NCI-H69 (cell line): ENCODE results near the gene ZNF439.
A peak's percentile ranks its signal among the peaks of the same experiment; 100 is the strongest.
"Not testable (repeated sequence)": the region's sequence is repeated elsewhere in the genome, so short reads cannot be mapped to it uniquely, and the experiment has no call there.

ENCODE experiments used
- DNase-seq: peaks from one replicate; lab custom pipeline; 2025; lab: John Stamatoyannopoulos, UW

The ZNF439 gene

DNA sequence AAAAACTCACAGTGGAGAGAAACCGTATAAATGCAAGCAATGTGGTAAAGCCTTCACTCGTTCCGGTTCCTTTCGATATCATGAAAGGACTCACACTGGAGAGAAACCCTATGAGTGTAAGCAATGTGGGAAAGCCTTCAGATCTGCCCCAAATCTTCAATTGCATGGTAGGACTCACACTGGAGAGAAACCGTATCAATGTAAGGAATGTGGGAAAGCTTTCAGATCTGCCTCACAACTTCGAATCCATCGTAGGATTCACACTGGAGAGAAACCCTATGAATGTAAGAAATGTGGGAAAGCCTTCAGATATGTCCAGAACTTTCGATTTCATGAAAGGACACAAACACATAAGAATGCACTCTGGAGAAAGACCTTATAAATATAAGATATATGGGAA, 19.7 kb downstream of the ZNF439 start:
- no peak for DNase-seq

DNA sequence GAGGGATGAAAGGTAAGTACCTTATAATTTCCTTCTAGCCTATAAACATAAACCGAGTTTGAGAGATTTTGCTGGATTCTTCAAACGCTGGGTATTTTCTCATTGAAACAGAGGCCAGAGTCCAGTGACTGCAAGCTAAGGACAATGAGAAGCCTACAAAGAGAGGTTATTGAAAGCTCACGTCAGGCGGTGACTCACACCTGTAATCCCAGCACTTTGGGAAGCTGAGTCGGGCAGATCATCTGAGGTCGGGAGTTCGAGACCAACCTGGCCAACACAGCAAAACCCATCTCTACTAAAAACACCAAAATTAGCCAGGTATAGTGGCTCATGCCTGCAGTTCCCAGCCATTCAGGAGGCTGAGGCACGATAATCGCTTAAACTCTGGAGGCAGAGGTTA, 24.1 kb downstream of the ZNF439 start:
- no peak for DNase-seq

DNA sequence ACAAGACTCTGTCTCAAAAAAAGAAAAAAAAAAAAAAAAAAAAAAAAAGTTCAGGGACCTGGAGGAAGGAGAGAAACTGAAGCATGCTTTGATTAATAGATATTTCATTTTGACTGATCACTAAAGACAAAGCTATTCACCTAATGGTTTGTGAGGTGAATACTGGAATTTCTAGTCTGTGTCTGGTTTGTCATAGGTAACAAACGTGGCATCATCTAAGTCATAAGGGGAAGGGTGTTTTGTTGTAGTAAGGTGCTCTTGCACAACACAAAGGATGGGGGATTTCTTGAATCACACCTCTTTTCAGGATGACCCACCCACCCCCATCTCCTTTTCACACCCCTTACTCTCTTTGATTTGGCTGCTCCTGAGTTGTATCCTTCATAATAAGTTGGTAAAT, 25.2 kb downstream of the ZNF439 start:
- no peak for DNase-seq

DNA sequence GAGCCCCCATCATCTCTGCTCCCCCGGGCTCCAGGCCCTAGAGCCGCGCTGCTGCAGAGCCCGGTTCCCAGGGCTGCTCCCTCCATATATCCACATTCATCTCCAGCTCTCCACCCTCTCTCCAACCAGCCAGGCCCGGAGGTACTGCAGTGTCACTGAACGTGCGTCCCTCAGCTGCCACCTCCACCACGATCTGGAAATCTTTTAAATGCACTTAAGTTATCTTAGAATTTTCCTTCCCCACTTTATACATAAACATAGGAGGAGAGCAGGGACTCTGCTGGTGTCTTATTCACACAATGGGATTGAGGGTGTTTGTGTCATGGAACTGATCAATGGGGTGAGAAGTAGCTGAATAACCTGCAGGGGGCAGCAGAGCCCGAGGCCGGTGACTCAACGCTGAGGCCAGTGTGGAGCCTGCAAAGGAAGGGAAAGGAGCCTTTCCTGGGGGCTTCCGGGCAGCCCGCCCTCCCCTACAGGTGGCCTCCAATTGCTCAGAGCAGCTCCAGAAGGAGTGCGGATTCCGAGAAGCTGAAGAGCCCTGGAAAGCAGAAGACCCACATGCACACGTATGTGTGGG, 31.3 kb downstream of the ZNF439 start:
- peak; percentile 62 for DNase-seq

DNA sequence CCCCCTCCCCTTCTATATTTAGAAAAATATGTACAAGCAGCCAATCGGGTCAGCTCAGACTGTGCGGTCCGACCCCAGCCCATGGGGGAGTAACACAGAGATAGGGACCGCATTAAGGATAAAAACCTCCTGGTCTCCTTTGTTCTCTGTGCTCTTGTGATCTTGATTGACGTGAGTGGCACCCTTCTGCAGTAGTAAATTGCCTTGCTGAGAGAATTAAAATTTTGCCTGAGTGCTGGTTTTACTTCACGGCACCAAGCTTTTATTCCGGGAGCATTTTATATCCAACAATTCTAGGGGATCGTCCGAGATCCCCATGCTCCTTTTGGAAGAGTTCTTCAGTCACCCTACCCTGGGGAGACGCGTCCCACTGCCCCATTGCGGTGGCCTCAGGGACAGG, 32.1 kb downstream of the ZNF439 start:
- DNase-seq = no peak

DNA sequence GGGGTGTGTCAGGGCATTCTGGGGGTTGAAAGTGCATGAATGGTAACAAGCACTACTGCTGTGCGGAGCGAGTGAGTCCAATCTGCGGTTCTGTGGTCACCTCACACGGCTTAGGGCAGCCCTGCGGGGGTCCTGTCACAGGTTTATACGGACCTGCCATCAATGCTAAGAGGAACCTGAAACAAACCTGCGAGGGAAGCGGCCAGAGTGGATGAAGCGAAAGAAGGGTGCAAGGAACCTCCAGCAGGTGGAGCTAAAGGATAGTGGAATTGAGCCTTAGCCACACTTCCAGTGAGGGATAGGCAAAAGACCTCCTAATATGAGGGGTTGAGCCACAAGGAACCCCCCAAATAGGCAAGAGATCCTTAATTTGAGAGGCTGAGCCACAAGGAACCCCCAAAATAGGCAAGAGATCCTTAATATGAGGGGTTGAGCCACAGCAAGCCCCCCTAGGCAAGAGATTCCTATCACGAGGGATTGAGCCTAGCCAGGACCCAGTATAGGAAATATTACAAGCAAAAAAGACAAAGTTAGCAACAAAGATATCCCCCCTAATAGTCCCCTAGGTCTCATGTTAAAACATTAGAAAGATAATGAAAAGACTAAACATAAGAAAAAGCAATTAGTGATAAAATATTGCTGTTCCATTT, 32.8 kb downstream of the ZNF439 start:
- DNase-seq = peak; percentile 76

DNA sequence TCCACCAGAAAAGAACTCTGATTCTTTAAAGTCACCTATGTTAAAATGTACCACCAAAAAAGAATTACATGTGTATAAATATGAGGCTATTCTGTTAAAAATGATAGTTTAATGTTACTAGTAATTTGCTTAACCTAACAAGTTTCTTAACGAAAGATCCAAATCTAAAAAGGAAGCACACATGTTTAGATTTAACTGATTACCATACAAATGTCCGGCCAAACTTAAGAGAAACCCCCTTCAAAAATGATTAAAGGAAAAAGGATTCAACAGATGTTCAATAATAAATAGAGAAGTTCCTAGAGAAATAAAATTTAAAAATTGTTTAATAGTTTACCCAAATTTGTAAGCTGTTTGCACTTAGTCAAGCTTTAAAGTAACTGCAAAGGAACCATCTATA, 34.1 kb downstream of the ZNF439 start:
- no peak for DNase-seq

DNA sequence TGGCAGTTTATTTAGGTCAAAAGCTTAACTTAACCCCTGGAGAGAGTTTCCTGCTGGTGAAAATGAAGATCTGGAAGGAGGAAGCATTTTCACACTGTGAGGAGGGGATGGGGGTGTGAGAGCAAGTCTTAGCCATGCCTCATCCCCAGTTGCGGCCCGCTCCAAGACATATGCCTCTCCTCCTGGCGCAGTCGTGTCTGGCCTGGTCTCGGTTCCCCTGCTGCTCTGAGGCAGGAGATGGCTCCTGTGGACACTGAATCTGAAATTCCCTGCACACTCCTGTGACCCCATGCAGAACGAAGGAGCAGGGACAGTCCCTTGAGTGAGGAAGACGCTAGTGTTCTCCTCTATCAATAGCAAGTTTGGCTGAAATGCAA, 38.7 kb downstream of the ZNF439 start:
- DNase-seq = no peak

DNA sequence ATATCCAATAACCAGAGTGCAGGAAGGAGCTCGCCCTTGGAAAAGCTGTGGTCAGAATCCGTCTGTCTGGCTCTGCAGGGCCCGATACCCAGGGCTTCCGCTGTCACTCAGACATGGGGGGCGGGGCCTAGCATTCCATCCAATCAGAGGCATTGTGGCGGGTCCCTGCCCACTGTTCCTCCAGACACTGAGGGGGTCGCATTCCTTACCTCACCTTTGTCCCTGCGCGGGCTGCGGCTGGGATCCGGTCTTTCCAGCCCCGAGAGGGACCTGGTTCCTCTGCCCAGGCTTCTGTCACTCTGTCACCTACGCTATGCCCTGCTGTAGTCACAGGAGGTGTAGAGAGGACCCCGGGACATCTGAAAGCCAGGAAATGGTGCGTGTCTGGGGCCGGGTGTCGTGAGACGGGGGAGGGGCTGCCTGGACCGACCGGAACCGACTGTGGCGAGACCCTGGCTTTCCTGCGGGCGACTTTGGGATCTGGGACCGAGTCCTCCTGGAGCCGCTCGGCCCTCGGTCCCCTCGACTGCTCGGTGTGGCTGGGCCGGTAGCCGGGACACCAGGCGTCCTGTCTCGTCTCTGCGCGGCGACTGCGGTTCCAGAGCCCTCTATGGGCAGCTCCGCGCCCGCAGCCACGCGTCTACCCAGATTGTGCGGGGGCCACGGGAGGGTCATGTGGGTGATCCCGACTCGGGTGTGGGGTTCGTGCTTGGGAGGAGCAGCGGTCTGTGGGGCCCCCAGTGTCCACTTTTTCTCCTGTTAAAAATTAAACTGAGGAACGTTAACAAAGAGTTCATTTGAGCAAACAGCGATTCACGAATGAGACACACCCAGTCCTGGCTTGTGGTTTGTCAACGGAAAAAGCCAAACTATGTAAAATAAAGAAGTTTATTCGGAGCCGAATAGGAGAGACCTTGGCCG, 39.3 kb downstream of the ZNF439 start, which contains the start of gene ZNF69:
Gene ZNF69, plus strand, starts transcription at position 172 of the 921 bp plus-strand sequence. Its CDS starts 142 bp downstream, at position 314.
- peak; percentile 76 for DNase-seq

DNA sequence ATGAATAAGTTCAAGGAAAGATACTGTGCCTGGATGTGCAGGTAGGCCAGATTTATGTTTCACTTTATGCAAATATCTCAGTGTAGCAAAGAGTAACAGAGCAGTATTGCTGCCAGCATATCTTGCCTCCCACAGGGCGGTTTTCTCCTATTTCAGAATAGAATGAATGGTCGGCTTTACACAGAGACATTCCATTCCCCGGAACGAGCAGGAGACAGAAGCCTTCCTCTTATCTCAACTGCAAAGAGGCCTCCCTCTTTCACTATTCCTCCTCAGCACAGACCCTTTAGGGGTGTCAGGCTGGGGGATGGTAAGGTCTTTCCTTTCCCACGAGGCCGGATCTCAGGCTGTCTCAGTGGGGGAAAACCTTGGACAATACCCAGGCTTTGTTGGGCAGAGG, 41.4 kb downstream of the ZNF439 start:
- DNase-seq = not testable (repeated sequence)

DNA sequence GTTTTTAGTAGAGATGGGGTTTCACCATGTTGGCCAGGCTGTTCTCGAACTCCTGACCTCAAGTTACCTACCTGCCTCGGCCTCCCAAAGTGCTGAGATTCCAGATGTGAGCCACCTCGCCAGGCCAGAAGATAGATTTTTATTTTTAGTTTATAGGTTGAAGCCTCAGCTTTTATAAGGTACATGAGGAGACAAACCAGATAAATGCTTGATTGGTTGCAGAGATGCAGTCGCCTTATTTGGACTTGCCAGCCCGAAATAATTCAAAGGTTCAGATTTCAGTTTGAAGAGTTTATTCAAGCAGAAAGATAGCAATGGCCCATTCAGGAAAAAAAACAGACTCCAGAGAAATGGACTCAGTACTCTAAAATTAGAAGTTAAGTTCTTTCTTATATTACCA, 42.1 kb downstream of the ZNF439 start:
- DNase-seq = no peak

DNA sequence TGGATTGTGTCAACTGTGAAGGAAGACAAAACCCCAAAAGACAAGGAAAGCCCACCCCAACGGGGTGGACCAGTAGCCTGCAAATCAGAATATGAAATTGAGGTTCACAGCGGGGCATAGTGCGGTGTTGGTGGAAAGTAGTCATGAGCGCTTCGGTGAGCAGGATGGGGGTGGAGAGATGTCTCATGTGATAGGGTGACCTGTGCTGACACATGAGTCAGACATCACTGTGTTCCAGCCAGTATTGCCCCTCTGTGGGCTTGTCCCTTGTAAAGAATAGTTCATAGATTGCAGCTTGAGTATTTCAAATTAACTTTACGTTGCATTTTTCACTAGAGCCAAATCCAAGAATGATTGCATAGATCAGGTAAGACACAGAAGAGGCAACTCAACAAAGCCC, 46.3 kb downstream of the ZNF439 start:
- DNase-seq = no peak

DNA sequence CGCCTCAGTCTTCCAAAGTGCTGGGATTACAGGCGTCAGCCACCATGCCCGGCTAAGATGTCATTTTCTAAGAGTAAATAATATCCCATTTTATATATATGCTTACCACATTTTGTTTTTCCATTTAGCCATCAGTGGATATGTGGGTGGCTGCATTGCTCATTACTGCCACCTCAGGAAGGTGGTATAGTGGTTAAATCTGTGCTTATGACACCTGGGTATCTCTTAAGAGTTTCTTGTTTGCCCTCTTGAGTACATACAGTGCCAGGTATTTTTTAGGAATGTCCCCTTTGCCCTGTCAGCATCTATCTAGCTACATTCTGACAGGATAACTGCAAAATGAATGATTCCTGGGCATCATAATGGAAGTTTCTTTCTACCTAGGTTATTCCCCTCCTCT, 53.7 kb downstream of the ZNF439 start:
- DNase-seq = no peak

DNA sequence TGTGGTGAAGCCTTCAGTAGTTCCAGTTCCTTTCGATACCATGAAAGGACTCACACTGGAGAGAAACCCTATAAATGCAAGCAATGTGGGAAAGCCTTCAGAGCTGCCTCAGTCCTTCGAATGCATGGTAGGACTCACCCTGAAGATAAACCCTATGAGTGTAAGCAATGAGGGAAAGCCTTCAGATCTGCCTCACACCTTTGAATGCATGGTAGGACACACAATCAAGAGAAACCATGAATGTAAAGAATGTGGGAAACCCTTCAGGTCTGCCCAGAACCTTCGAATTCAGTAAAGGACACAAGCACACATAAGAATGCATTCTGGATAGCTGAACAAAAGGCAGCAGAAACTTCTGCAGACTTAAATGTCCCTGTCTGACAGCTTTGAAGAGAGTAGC, 57.4 kb downstream of the ZNF439 start:
- no peak for DNase-seq

DNA sequence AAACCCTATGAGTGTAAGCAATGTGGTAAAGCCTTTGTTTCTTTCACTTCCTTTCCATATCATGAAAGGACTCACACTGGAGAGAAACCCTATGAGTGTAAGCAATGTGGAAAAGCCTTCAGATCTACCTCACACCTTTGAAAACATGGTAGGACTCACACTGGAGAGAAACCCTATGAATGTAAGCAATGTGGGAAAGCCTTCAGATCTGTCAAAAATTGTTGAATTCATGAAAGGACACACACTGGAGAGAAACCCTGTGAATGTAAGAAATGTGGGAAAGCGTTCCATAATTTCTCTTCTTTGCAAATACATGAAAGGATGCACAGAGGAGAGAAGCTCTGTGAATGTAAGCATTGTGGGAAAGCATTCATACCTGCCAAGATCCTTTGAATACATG, 63.4 kb downstream of the ZNF439 start:
- DNase-seq = not testable (repeated sequence)

DNA sequence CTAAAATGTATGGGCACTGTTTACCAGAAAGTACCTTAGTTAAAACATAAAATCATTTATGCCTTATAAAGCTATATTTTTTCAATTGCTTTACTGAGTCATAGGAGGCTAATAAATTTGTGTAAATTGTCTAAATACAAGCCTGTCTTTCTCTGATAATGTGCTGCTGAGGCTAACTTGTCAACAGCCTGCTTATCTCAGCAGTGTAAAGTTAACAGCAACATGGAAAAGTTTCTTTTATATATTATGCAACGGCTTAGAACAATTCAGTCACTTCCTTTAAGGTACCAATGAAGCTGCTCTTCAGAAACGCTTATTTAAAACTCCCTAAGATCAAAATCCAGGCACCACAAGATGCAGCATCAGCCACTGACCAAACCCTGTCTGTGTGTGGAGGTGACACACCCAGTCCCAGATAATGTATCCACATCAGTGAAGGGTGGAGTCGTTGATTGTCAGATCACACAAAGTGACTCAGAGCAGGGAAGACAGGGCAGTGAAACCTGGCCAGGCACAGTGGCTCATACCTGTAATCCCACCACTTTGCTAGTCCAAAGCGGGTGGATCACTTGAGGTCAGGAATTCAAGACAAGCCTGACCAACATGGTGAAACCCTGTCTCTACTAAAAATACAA, 66.0 kb downstream of the ZNF439 start:
- DNase-seq = not testable (repeated sequence)
